Uterus (tissue), 2 donors: ENCODE measurements around the gene ITGB4.

Experiments used
- CTCF ChIP-seq, 4 experiments: fragments of 200-600 bp in 2 of 4; fragments of 450-650 bp in 2 of 4; sonication (generic) in 2 of 4; IDR thresholded peaks; one replicate each; pipeline ENCODE4 v1.5.1; 2016 to 2019; ENCODE audit warnings: antibody characterized with exemption in 4 of 4, mild to moderate bottlenecking in 2 of 4, moderate library complexity in 1 of 4
- POLR2A ChIP-seq, 2 donors: fragments of 450-650 bp; IDR thresholded peaks; one replicate each; pipeline ENCODE4 v1.6.1; 2016; ENCODE audit warnings: antibody characterized with exemption in 2 of 2, mild to moderate bottlenecking in 1 of 2, moderate library complexity in 1 of 2

- no peak for TF ChIP-seq POLR2A (IDR thresholded peaks at IDR 0.05)
- no peak for TF ChIP-seq CTCF (IDR thresholded peaks at IDR 0.05)
Observed at GRCh38 chr17:75698659-75699058, 22.6 kb upstream of the ITGB4 start.
